Stimulated activated naive CD8-positive, alpha-beta T cell treated with anti-CD3 and anti-CD28 coated beads, Interleukin-15, Interleukin-2, amounts not matched to agents 100 ng/mL and 50 ng/mL, for 24 hours (primary cell): Measurements from ENCODE around the gene SNAP23.

Experiments used
- H3K27ac Mint-ChIP-seq: one replicate; pipeline ENCODE4 v1.8.0; 2021; ENCODE audit warnings: mild to moderate bottlenecking, mixed read lengths
- H3K27me3 Mint-ChIP-seq: one replicate; pipeline ENCODE4 v1.8.0; 2021; ENCODE audit warnings: mixed read lengths
- H3K36me3 Mint-ChIP-seq: one replicate; pipeline ENCODE4 v1.8.0; 2021; ENCODE audit warnings: low read depth, mixed read lengths
- H3K4me1 Mint-ChIP-seq: one replicate; pipeline ENCODE4 v1.8.0; 2021; ENCODE audit warnings: low read depth, mixed read lengths
- H3K4me3 Mint-ChIP-seq: one replicate; pipeline ENCODE4 v1.8.0; 2021; ENCODE audit warnings: mild to moderate bottlenecking, mixed read lengths
- H3K9me3 Mint-ChIP-seq: one replicate; pipeline ENCODE4 v1.8.0; 2021; ENCODE audit warnings: mixed read lengths

SNAP23 gene

DNA sequence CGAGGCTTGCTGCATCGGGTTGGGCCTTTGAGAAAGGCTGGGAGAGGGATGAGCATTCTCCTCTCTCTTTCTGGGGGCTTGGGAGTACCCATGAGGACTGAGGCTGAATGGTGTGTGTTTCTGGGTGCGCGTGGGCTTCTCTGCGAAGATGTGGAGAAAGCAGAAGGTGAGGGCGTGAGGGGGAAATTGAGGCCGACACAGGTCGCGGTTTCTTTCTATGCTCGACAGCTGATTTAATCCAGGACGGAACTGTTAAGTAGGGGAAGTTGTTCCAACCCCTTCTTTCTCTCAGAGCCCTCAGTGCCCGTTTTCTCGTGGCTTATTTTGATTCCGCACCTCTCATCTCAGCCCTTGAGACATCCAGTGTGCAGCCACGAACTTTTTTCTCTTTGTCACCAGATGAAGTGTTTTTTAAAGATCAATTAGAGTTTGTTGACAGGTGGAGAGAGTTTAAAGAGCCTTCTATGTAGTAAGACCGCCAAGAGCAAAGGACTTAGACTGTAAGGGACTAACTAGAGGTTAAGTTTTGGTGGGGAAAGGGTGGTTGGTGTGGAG is 80.7 kb downstream of the SNAP23 start:
- H3K9me3 Mint-ChIP-seq, result no peaks in the 10 kb centered on the region
- H3K36me3 Mint-ChIP-seq, result no peaks in the 10 kb centered on the region
- H3K27me3 Mint-ChIP-seq, result peaks cover 8% of the 10 kb centered on the region
- H3K27ac Mint-ChIP-seq, result peak overlapping the region; percentile 69
- H3K4me3 Mint-ChIP-seq, result peak overlapping the region; percentile 90
- peaks cover 42% of the 10 kb centered on the region for H3K4me1 Mint-ChIP-seq

DNA sequence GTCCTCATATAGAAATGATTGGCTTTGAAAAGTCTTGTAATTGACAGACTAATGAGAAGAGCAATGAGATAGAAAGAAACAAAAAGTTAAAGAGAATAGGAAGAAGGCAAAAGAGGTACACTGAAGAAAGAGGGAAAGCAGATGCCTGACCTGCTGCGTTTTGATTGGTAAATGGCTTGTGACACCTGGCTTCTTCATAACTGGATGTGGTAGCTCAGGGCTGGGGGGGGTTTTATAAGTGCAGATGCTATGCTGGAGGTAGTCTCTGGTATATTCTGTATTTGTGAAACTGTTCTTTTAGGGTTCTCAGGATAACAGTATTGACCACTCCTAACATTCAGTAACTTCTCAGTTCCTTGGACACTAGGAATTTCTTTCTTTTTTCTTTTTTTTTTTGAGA is 81.3 kb downstream of the SNAP23 start:
- Mint-ChIP-seq H3K4me1 (peaks cover 48% of the 10 kb centered on the region), H3K4me3 (peak overlapping the region; percentile 90), H3K27me3 (peaks cover 8% of the 10 kb centered on the region), H3K27ac (no peak overlapping the region), H3K36me3 (no peaks in the 10 kb centered on the region), H3K9me3 (no peaks in the 10 kb centered on the region)

DNA sequence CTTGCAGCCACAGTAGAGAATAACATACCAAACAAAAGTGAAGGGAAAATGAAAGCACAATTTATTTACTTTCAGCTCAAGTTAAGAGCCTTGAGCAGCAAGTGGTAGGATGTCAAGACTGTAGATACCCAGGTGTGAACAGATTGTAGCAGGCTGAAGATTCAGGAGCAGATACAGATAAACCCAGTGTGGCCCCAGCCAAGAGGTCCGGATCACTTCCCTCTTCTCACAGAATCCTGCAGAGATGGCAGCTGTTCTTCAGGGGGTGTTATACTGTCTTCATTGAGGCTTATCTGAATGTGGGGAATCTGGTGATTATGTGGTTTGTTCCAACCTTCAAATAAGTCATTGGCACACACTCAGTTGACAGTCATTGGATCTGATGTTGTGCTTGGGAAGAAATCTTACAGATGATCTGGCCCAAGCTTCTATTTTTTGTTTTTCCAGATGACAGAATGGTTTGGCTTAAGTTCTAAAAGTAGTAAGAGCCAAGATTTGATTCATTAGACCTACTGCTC is 82.1 kb downstream of the SNAP23 start:
- no peaks in the 10 kb centered on the region for H3K36me3 Mint-ChIP-seq
- H3K4me1 Mint-ChIP-seq, result peaks cover 56% of the 10 kb centered on the region
- no peak overlapping the region for H3K4me3 Mint-ChIP-seq
- no peak overlapping the region for H3K27ac Mint-ChIP-seq
- H3K27me3 Mint-ChIP-seq, result peaks cover 8% of the 10 kb centered on the region
- no peaks in the 10 kb centered on the region for H3K9me3 Mint-ChIP-seq

DNA sequence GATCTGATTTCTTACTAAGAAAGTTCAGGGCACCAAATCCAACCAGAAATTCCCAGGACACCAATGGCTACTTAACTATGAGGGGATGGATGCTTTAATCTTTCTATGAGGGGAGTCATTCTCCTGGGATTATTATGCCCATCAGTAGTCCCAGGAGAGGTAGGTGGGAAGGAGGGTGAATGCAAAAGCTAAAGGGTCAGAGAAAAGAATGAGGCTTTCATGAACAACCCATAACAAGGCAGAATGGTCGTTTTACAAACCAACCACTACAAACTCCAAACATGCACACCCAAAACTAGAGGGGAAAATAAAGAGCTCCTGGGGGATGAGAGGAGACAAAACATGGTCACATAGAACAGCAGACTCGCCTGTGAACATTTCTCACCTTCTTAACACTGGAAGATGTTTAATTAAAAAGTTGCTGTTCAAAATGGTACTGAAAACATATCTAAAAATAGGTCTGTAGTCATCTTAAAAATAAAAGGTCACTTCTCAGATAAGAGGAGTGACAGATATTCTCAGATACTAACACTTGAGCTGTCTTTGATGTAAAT is 83.6 kb downstream of the SNAP23 start:
- Mint-ChIP-seq H3K36me3 (no peaks in the 10 kb centered on the region), H3K4me3 (no peak overlapping the region), H3K9me3 (no peaks in the 10 kb centered on the region), H3K27ac (no peak overlapping the region), H3K4me1 (peaks cover 59% of the 10 kb centered on the region), H3K27me3 (peaks cover 8% of the 10 kb centered on the region)

DNA sequence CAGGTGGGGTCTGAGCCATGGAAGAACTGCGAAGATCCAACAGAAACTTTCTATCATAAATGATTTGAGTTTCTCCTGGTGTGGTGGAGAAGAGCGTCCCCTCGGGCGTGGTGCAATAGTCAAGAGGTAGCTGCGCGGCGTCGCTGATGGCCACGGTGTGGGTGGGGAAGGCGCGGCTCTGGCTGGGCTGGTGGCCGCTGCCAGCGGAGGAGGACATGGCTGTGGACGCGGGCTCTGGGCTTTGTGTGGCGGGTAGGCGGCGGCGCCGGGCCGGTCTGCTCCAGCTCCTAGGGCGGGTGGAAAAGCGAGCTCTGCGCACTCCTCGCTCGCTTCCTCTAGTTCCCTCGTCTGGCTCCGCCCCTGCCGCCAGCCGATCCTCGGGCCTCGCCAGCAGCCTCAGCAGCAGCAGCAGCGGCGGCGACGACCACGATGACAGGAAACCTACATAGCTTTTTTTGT is 85.9 kb downstream of the SNAP23 start:
- H3K4me1 Mint-ChIP-seq, result peaks cover 49% of the 10 kb centered on the region
- peak overlapping the region; percentile 87 for H3K4me3 Mint-ChIP-seq
- H3K27me3 Mint-ChIP-seq, result peaks cover 8% of the 10 kb centered on the region
- peak overlapping the region; percentile 63 for H3K27ac Mint-ChIP-seq
- peaks cover 2% of the 10 kb centered on the region for H3K36me3 Mint-ChIP-seq
- no peaks in the 10 kb centered on the region for H3K9me3 Mint-ChIP-seq
